K562 (cell line): ENCODE measurements around the gene HOXB3. TPM values are rescaled to one million over a fixed set of nuclear protein-coding genes. Genes with fewer than 3 reads are reported as not detected.

Experiments used
- ATAC-seq: fragments of 200-7000 bp; cut with Tn5 transposase; 3 replicates; pipeline ENCODE4 v1.9.1; 2020; ENCODE audit warnings: moderate library complexity
- BruUV-seq: library from RNA; stranded (reverse); fragments of 400-500 nt; replicated peaks from 2 replicates; lab custom pipeline; 2021; lab: Mats Ljungman, UMichigan
- CTCF ChIA-PET: fragments of 300-600 bp; formaldehyde crosslinking; extraction: SDS; loops from one replicate; lab custom pipeline; 2021; ENCODE audit warnings: low intra/inter-chr PET ratio; lab: Yijun Ruan, JAX
- POLR2A ChIA-PET: fragments of 300-600, 350-650 bp; sonication (Branson Sonifier 250); formaldehyde crosslinking; extraction: SDS; loops from one replicate; lab custom pipeline; 2021; ENCODE audit warnings: antibody characterized with exemption, inconsistent platforms; lab: Yijun Ruan, JAX
- DNase-seq, 4 experiments: peaks; one replicate each; pipeline versions ENCODE4 v3.0.0 to v3.0.0-alpha.2; 2011 to 2018; ENCODE audit warnings: low spot score in 3 of 4, mixed read lengths in 3 of 4; ENCODE audit errors: extremely low read depth in 1 of 4
- FAIRE-seq: peaks from 2 replicates; lab custom pipeline; 2011; peaks lifted over from hg19 to GRCh38; lab: Jason Lieb, UNC
- H2AFZ ChIP-seq: 2 replicates; pipeline ENCODE4 v1.6.0; 2011; ENCODE audit warnings: low read depth, low read length, control low read depth, inconsistent platforms
- H3K27ac ChIP-seq: fragments of 200-600 bp; 3 replicates; pipeline ENCODE4 v1.8.0; 2011; ENCODE audit warnings: low read depth, mild to moderate bottlenecking, control low read depth, inconsistent platforms, low read length, moderate library complexity, mixed read lengths; ENCODE audit errors: extremely low read depth
- H3K27me3 ChIP-seq, 2 experiments: fragments of 300-600 bp in 1 of 2; 2 replicates in 1 of 2; 3 replicates in 1 of 2; pipeline versions ENCODE4 v1.6.0 to v1.8.0; 2011; ENCODE audit warnings: inconsistent platforms in 2 of 2, low read length in 2 of 2, mild to moderate bottlenecking in 1 of 2, mixed read lengths in 1 of 2, moderate library complexity in 1 of 2; ENCODE audit not compliant: control insufficient read depth in 2 of 2, insufficient read depth in 2 of 2
- H3K36me3 ChIP-seq: fragments of 300-600 bp; 3 replicates; pipeline ENCODE4 v1.8.0; 2011; ENCODE audit warnings: mild to moderate bottlenecking, low read length, inconsistent platforms; ENCODE audit not compliant: control insufficient read depth, insufficient read depth
- H3K4me1 ChIP-seq, 2 experiments: fragments of 200-600 bp in 1 of 2; replicated peaks in 1 of 2; 2 replicates in 1 of 2; 3 replicates in 1 of 2; pipeline versions ENCODE4 v1.5.1 to v1.8.0; 2011; ENCODE audit warnings: inconsistent platforms in 2 of 2, low read length in 2 of 2, mild to moderate bottlenecking in 1 of 2, mixed read lengths in 1 of 2, moderate library complexity in 1 of 2; ENCODE audit not compliant: control insufficient read depth in 2 of 2, insufficient read depth in 2 of 2
- H3K4me2 ChIP-seq: 2 replicates; pipeline ENCODE4 v1.6.1; 2011; ENCODE audit warnings: low read length, control low read depth, inconsistent platforms, mixed read lengths; ENCODE audit not compliant: insufficient read depth
- H3K4me3 ChIP-seq: fragments of 200-600 bp; sonication (generic), shearing (Covaris generic); 2 replicates; pipeline ENCODE4 v1.5.1; 2016; ENCODE audit warnings: control low read depth, inconsistent platforms
- H3K79me2 ChIP-seq: fragments of 200-600 bp; 3 replicates; pipeline ENCODE4 v1.8.0; 2011; ENCODE audit warnings: low read length, inconsistent platforms; ENCODE audit not compliant: control insufficient read depth, insufficient read depth
- H3K9ac ChIP-seq, 2 experiments: 2 replicates each; pipeline versions ENCODE4 v1.6.0 to v1.6.1; 2011; ENCODE audit warnings: low read depth in 2 of 2, low read length in 2 of 2, control low read depth in 1 of 2, inconsistent platforms in 1 of 2, mild to moderate bottlenecking in 1 of 2, mixed read lengths in 1 of 2; ENCODE audit not compliant: insufficient read depth in 1 of 2
- H3K9me1 ChIP-seq: one replicate; pipeline ENCODE4 v1.6.0; 2011; ENCODE audit warnings: inconsistent platforms, mild to moderate bottlenecking, low read length, moderate library complexity; ENCODE audit not compliant: control insufficient read depth, insufficient read depth
- H3K9me3 ChIP-seq: replicated peaks from 2 replicates; pipeline ENCODE4 v1.5.1; 2011; ENCODE audit warnings: low read depth, low read length, inconsistent platforms; ENCODE audit not compliant: control insufficient read depth, insufficient read depth
- H4K20me1 ChIP-seq: replicated peaks from 2 replicates; pipeline ENCODE4 v1.6.1; 2011; ENCODE audit warnings: low read length, inconsistent platforms, mixed read lengths; ENCODE audit not compliant: control insufficient read depth, insufficient read depth
- BCOR ChIP-seq: fragments of 450-650 bp; IDR thresholded peaks from 2 replicates; pipeline ENCODE4 v1.6.1; 2016
- BRD9 ChIP-seq: fragments of 450-650 bp; IDR thresholded peaks from 2 replicates; pipeline ENCODE4 v1.6.1; 2018; ENCODE audit warnings: low read depth; ENCODE audit not compliant: partially characterized antibody
- CCAR2 ChIP-seq: fragments of 200-400 bp; formaldehyde crosslinking; IDR thresholded peaks from 2 replicates; pipeline ENCODE4 v1.6.1; 2017; ENCODE audit warnings: mild to moderate bottlenecking, low read depth, low read length
- CHD1 ChIP-seq: fragments of 200-600 bp; sonication (generic); IDR thresholded peaks from one replicate; pipeline ENCODE4 v1.6.1; 2012; ENCODE audit warnings: mild to moderate bottlenecking, moderate library complexity, low read length, inconsistent platforms
- DEAF1 ChIP-seq: fragments of 450-650 bp; formaldehyde crosslinking; IDR thresholded peaks from 2 replicates; pipeline ENCODE4 v1.4.0; 2020; ENCODE audit warnings: mild to moderate bottlenecking, moderate library complexity
- GABPB1 ChIP-seq: sonication (generic); formaldehyde crosslinking; IDR thresholded peaks from 2 replicates; pipeline ENCODE4 v1.8.0; 2022; ENCODE audit warnings: mild to moderate bottlenecking, missing genetic modification reagents
- MYBL2 ChIP-seq, 2 experiments: fragments of 450-650 bp in 1 of 2; sonication (generic) in 1 of 2; formaldehyde crosslinking in 1 of 2; IDR thresholded peaks; 2 replicates each; pipeline versions ENCODE4 v1.6.1 to v1.8.1; 2017 to 2022; ENCODE audit warnings: borderline replicate concordance in 1 of 2, inconsistent platforms in 1 of 2, low read depth in 1 of 2, mild to moderate bottlenecking in 1 of 2, missing genetic modification reagents in 1 of 2, moderate library complexity in 1 of 2
- PTTG1 ChIP-seq: fragments of 450-650 bp; IDR thresholded peaks from 2 replicates; pipeline ENCODE4 v1.6.1; 2016; ENCODE audit warnings: low read depth, mild to moderate bottlenecking, missing genetic modification characterization, missing compliant biosample characterization
- RBBP5 ChIP-seq: fragments of 200-600 bp; sonication (generic); IDR thresholded peaks from 2 replicates; pipeline ENCODE4 v1.6.1; 2012; ENCODE audit warnings: borderline replicate concordance, mild to moderate bottlenecking, low read length, control low read depth, inconsistent platforms; ENCODE audit not compliant: insufficient read depth, poor library complexity, severe bottlenecking
- RBFOX2 ChIP-seq: fragments of 200-400 bp; formaldehyde crosslinking; IDR thresholded peaks from 2 replicates; pipeline ENCODE4 v1.6.1; 2017; ENCODE audit warnings: low read depth, mild to moderate bottlenecking, low read length, moderate library complexity
- ZEB2 ChIP-seq: fragments of 450-650 bp; IDR thresholded peaks from 2 replicates; pipeline ENCODE4 v1.6.1; 2016
- WGBS: fragments of 100-300 bp; shearing (Covaris generic); methylation state at CpG from one replicate; pipeline ENCODE4 v1.1.6; 2016; ENCODE audit warnings: low coverage, mixed read lengths; ENCODE audit not compliant: insufficient coverage; ENCODE audit errors: missing lambda C conversion rate; 5-methylcytosine and 5-hydroxymethylcytosine counted together
- in situ Hi-C: fragments of 300-500 bp; cut with MboI; formaldehyde crosslinking; loops from 4 replicates; pipeline ENCODE4 v1.15.0; 2018; ENCODE audit warnings: inconsistent platforms, mixed read lengths
- intact Hi-C: fragments of 100-400 bp; cut with micrococcal nuclease; formaldehyde crosslinking; loops from 2 replicates; pipeline ENCODE4 v1.14.2; 2022
- polyA plus RNA-seq, 8 experiments: library from polyadenylated mRNA; depleted of rRNA in 4 of 8; stranded (reverse) in 5 of 8; unstranded in 3 of 8; fragments of >200 nt; fragmentation: Nextera tagmentation in 2 of 8; fragmentation: Illumina TruSeq in 1 of 8; extraction: Ambion mirVana in 2 of 8; extraction: Trizol in 1 of 8; gene quantifications; 2 replicates each; pipeline versions ENCODE4 v1.2.1 to v1.2.3, GENCODE V29; 2011 to 2014; ENCODE audit warnings: inconsistent platforms in 1 of 8, missing spikeins in 1 of 8
- total RNA-seq, 7 experiments: library from RNA; depleted of rRNA in 6 of 7; stranded (reverse); fragments of >200 nt in 6 of 7; fragmentation: Illumina TruSeq in 2 of 7; extraction: Trizol in 2 of 7; gene quantifications; 2 replicates each; pipeline versions ENCODE4 v1.2.1 to v1.2.3, GENCODE V29; 2011 to 2021; ENCODE audit warnings: low replicate concordance in 1 of 7

Gene HOXB3
- total and polyA plus RNA-seq, 9 of the 15 experiments (the other 6 are each of a cell fraction or from before 2014, with no cell fraction given), result 2.4 to 41.3 (median 20.2) TPM

GRCh38 chr17:48550502-48551213 is 39.4 kb downstream of the HOXB3 start:
- Histone ChIP-seq H3K27ac (no peak overlapping the region), H3K9ac (no peak overlapping the region), H3K79me2 (peaks cover 67% of the 10 kb centered on the region), H3K4me3 (no peak overlapping the region), H3K36me3 (peaks cover 59% of the 10 kb centered on the region; the same call in 2 of the 3 replicates), H3K27me3 (no peaks in the 10 kb centered on the region), H3K4me2 (no peak overlapping the region), H2AFZ (no peak overlapping the region), H3K9me3 (no peaks in the 10 kb centered on the region), H3K4me1 (peaks cover 40 to 57% of the 10 kb centered on the region in 2 experiments), H4K20me1 (no peaks in the 10 kb centered on the region), H3K9me1 (no peaks in the 10 kb centered on the region)
- peak in 1 of 4 experiments; percentile 43 for DNase-seq
- in situ Hi-C loops, result no loop called here
- BruUV-seq, result no TSS peak
- no peak for ATAC-seq
- over 99% methylated on average over 25 of the region's 70 CpGs for WGBS
- CTCF ChIA-PET, result no interaction called here
- no peak for FAIRE-seq
- intact Hi-C loops, result no loop called here
- POLR2A ChIA-PET, result interaction anchor here (0.9 to 2.5 kb wide), 2 partner anchors 9 to 29 kb away, joined by 3 to 8 read pairs; no protein-coding TSS in a partner anchor
- TF ChIP-seq CHD1, result no peak
- TF ChIP-seq MYBL2 (IDR thresholded peaks at IDR 0.05; ENCODE audit: low read depth), result no peak
- no peak for TF ChIP-seq MYBL2 (CRISPR knock-in tag; IDR thresholded peaks at IDR 0.05; ENCODE audit: borderline replicate concordance)
- no peak for TF ChIP-seq RBBP5
- peak; percentile 71 for TF ChIP-seq RBFOX2
- no peak for TF ChIP-seq BCOR
- no peak for TF ChIP-seq BRD9
- no peak for TF ChIP-seq CCAR2
- TF ChIP-seq ZEB2, result no peak
- no peak for TF ChIP-seq PTTG1 (tag)
- no peak for TF ChIP-seq DEAF1
- TF ChIP-seq GABPB1, result no peak
